Measurements from ENCODE around the gene ADAM19. TPM values are rescaled to one million over a fixed set of nuclear protein-coding genes. Genes with fewer than 3 reads are reported as not detected.

ADAM19 gene
- total RNA-seq, 1 donor from 2014 or later = 176 TPM

DNA sequence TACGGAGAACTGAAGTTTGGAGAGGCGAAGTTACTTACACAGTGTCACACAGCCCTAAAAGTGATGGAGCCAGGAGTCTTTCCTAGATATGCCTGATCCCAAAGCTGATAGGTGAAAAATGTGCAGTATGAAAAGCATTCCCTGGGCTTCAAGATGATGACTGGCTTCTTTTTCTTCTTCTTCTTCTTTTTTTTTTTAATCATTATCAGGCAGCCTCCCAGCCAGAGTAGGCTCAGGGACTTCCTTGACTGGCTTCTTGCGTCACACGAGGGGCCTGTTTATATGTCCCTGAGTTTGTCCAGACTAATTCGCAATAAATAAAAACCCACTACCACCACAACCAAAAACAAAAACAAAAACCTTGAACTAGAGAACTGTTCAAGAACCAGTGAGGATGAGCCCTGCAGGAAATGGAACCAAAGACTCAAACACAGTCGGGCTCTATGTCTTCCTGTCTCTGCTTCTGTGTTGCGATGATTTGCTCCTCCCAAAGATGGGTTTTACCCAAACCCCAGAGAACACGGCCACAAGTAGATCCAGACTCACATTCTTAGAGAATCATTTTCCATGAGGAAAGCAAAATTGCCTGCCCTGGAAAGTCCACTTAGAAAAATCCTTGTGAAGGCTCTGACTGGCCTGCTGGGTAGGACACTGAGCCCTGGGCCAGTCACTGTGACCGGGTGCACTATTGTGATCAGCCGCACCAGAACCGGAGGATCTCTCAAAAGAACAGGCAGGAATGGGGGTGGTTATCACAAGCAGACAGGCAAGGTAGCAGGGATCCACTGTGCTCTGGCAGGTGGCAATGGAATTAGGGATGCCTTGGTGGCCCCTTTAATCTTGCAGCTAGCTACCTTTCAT, 38.0 kb upstream of the ADAM19 start:
- H3K27me3 Mint-ChIP-seq (ENCODE audit: unreplicated experiment) = peaks cover 3% of the 10 kb centered on the region
- no peak overlapping the region for H3K27ac Mint-ChIP-seq (ENCODE audit: unreplicated experiment)
- H3K4me1 Mint-ChIP-seq (ENCODE audit: unreplicated experiment) = peaks cover 9% of the 10 kb centered on the region
- H3K9me3 Mint-ChIP-seq (ENCODE audit: unreplicated experiment) = no peaks in the 10 kb centered on the region
- no peaks in the 10 kb centered on the region for H3K36me3 Mint-ChIP-seq (ENCODE audit: low read depth, unreplicated experiment)
- TF ChIP-seq, protein P1, sequence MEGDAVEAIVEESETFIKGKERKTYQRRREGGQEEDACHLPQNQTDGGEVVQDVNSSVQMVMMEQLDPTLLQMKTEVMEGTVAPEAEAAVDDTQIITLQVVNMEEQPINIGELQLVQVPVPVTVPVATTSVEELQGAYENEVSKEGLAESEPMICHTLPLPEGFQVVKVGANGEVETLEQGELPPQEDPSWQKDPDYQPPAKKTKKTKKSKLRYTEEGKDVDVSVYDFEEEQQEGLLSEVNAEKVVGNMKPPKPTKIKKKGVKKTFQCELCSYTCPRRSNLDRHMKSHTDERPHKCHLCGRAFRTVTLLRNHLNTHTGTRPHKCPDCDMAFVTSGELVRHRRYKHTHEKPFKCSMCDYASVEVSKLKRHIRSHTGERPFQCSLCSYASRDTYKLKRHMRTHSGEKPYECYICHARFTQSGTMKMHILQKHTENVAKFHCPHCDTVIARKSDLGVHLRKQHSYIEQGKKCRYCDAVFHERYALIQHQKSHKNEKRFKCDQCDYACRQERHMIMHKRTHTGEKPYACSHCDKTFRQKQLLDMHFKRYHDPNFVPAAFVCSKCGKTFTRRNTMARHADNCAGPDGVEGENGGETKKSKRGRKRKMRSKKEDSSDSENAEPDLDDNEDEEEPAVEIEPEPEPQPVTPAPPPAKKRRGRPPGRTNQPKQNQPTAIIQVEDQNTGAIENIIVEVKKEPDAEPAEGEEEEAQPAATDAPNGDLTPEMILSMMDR (IDR thresholded peaks at IDR 0.05; ENCODE audit: unreplicated experiment) = no peak
- no peak overlapping the region for H3K4me3 Mint-ChIP-seq (ENCODE audit: unreplicated experiment)
- DNase-seq (ENCODE audit: low spot score) = no peak

- Mint-ChIP-seq H3K4me3 (ENCODE audit: unreplicated experiment) (no peak overlapping the region), H3K27ac (ENCODE audit: unreplicated experiment) (no peak overlapping the region)
Observed at GRCh38 chr5:157612581-157612980, 37.0 kb upstream of the ADAM19 start.

DNA sequence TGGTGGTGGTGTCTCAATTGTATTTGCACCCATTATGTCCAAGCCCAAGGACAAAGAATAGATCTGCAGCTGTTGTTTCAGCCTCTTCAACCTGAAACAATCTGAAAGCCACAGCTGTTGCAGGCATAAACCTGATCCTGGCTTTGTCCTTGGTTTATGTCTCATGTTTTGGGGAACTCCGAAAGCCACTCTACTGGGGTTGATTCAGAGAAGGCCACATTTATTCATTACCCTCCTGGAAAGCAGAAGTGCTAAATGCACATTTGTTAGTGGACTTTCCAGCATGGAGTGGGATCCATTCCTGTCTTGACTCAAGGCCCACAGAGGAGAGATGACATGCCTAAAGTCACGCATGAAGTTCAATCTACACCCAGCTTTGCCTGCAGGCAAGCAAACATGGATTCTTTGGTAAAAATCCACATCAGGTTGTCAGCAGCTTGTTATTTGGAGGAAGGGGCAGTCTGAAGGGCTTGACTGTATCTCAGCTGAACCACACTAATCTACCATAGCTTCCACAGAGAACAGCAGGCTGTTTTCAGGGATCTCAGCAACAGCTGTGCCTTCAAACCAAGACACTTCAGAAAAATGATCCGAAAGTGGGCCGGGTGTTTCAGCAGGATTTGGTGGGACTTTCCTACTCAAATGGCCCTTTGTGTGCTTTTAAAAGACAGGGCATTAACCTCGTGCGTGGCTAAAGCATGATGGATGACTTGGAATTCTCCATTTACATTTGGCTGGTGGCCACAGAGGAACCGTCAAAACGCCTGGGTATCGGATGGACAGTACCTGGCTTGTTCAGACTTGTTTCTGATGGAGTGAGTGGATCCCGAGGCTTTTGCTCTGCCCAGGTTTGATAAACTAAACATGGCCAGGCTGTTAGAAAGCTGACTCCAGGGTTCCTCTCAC, 36.2 kb upstream of the ADAM19 start:
- DNase-seq (ENCODE audit: low spot score) = no peak
- H3K4me1 Mint-ChIP-seq (ENCODE audit: unreplicated experiment) = peaks cover 9% of the 10 kb centered on the region
- TF ChIP-seq, protein P1 (IDR thresholded peaks at IDR 0.05; ENCODE audit: unreplicated experiment) = no peak
- no peak overlapping the region for H3K4me3 Mint-ChIP-seq (ENCODE audit: unreplicated experiment)
- no peaks in the 10 kb centered on the region for H3K36me3 Mint-ChIP-seq (ENCODE audit: low read depth, unreplicated experiment)
- peaks cover 5% of the 10 kb centered on the region for H3K27me3 Mint-ChIP-seq (ENCODE audit: unreplicated experiment)
- H3K27ac Mint-ChIP-seq (ENCODE audit: unreplicated experiment) = no peak overlapping the region
- no peaks in the 10 kb centered on the region for H3K9me3 Mint-ChIP-seq (ENCODE audit: unreplicated experiment)

More at GRCh38 chr5:157612581-157612980, 37.0 kb upstream of the ADAM19 start:
- H3K36me3 Mint-ChIP-seq (ENCODE audit: low read depth, unreplicated experiment) = no peaks in the 10 kb centered on the region
- TF ChIP-seq, protein P1 (IDR thresholded peaks at IDR 0.05; ENCODE audit: unreplicated experiment) = no peak
- H3K4me1 Mint-ChIP-seq (ENCODE audit: unreplicated experiment) = peaks cover 9% of the 10 kb centered on the region
- no peaks in the 10 kb centered on the region for H3K9me3 Mint-ChIP-seq (ENCODE audit: unreplicated experiment)
- peaks cover 5% of the 10 kb centered on the region for H3K27me3 Mint-ChIP-seq (ENCODE audit: unreplicated experiment)
- no peak for DNase-seq (ENCODE audit: low spot score)

GRCh38 chr5:157610990-157611389, 35.4 kb upstream of the ADAM19 start:
- Mint-ChIP-seq H3K9me3 (ENCODE audit: unreplicated experiment) (no peaks in the 10 kb centered on the region), H3K27ac (ENCODE audit: unreplicated experiment) (no peak overlapping the region), H3K4me3 (ENCODE audit: unreplicated experiment) (no peak overlapping the region)

More at GRCh38 chr5:157610990-157611389, 35.4 kb upstream of the ADAM19 start:
- Mint-ChIP-seq H3K27me3 (ENCODE audit: unreplicated experiment) (peaks cover 5% of the 10 kb centered on the region), H3K4me1 (ENCODE audit: unreplicated experiment) (peaks cover 9% of the 10 kb centered on the region), H3K36me3 (ENCODE audit: low read depth, unreplicated experiment) (no peaks in the 10 kb centered on the region)
- no peak for DNase-seq (ENCODE audit: low spot score)
- TF ChIP-seq, protein P1 (IDR thresholded peaks at IDR 0.05; ENCODE audit: unreplicated experiment) = no peak
